ENCODE results near the gene PARVG.

PARVG gene

GRCh38 chr22:44224166-44224565 lies 43.4 kb downstream of the PARVG start:
- Histone ChIP-seq H3K4me1 (ENCODE audit: control insufficient read depth, insufficient read depth, low read length) (no peaks in the 10 kb centered on the region), H3K4me3 (ENCODE audit: low read depth, low read length) (no peak overlapping the region), H3K36me3 (ENCODE audit: control insufficient read depth in 2 of 2, insufficient read depth in 1 of 2, low read length in 2 of 2) (no peaks in the 10 kb centered on the region), H3K27ac (ENCODE audit: extremely low read depth, low read depth, low read length) (no peak overlapping the region), H3K9me3 (ENCODE audit: control insufficient read depth, insufficient read depth, low read depth, low read length) (no peaks in the 10 kb centered on the region)
- ChIA-PET CTCF (no interaction called here), POLR2A (no interaction called here)
- TF ChIP-seq ZNF324 (tag by site-specific recombination; IDR thresholded peaks at IDR 0.05): no peak
- no peak for TF ChIP-seq YY2 (tag by site-specific recombination; IDR thresholded peaks at IDR 0.05)

GRCh38 chr22:44225091-44225689 lies 44.5 kb downstream of the PARVG start:
- CTCF ChIA-PET: no interaction called here
- H3K4me1 ChIP-seq (ENCODE audit: control insufficient read depth, insufficient read depth, low read length): no peaks in the 10 kb centered on the region

GRCh38 chr22:44225812-44226211 lies 45.1 kb downstream of the PARVG start:
- Histone ChIP-seq H3K27ac (ENCODE audit: extremely low read depth, low read depth, low read length) (no peak overlapping the region), H3K9me3 (ENCODE audit: control insufficient read depth, insufficient read depth, low read depth, low read length) (no peaks in the 10 kb centered on the region), H3K4me1 (ENCODE audit: control insufficient read depth, insufficient read depth, low read length) (no peaks in the 10 kb centered on the region), H3K36me3 (ENCODE audit: control insufficient read depth in 2 of 2, insufficient read depth in 1 of 2, low read length in 2 of 2) (no peaks in the 10 kb centered on the region), H3K4me3 (ENCODE audit: low read depth, low read length) (no peak overlapping the region)
- ChIA-PET CTCF (no interaction called here), POLR2A (no interaction called here)
- TF ChIP-seq ZNF266 (tag by site-specific recombination; IDR thresholded peaks at IDR 0.05; ENCODE audit: low read depth): no peak
- TF ChIP-seq ZNF433 (tag by site-specific recombination; IDR thresholded peaks at IDR 0.05; ENCODE audit: low read depth): no peak
- TF ChIP-seq PRDM4 (tag by site-specific recombination; IDR thresholded peaks at IDR 0.05): no peak
- TF ChIP-seq RBAK (tag by site-specific recombination; IDR thresholded peaks at IDR 0.05): no peak
- TF ChIP-seq ZBTB48 (tag by site-specific recombination; IDR thresholded peaks at IDR 0.05): no peak
- no peak for TF ChIP-seq ZNF544 (tag by site-specific recombination; IDR thresholded peaks at IDR 0.05)
- no peak for TF ChIP-seq SP7 (tag by site-specific recombination; IDR thresholded peaks at IDR 0.05)
- no peak for TF ChIP-seq PBX3 (CRISPR knock-in tag; IDR thresholded peaks at IDR 0.05)

More at GRCh38 chr22:44225091-44225689, 44.5 kb downstream of the PARVG start:
- H3K9me3 ChIP-seq (ENCODE audit: control insufficient read depth, insufficient read depth, low read depth, low read length): no peaks in the 10 kb centered on the region
- no peak overlapping the region for H3K27ac ChIP-seq (ENCODE audit: extremely low read depth, low read depth, low read length)
- no peak for TF ChIP-seq ZNF488 (tag by site-specific recombination; IDR thresholded peaks at IDR 0.05)
- TF ChIP-seq KLF9 (tag by site-specific recombination; IDR thresholded peaks at IDR 0.05; ENCODE audit: low read depth): no peak
- no peak for TF ChIP-seq ZNF76 (tag by site-specific recombination; IDR thresholded peaks at IDR 0.05; ENCODE audit: borderline replicate concordance, low read depth)
- no peak for TF ChIP-seq ZNF645 (tag by site-specific recombination; IDR thresholded peaks at IDR 0.05)
- no peak for TF ChIP-seq YY1 (tag by site-specific recombination; IDR thresholded peaks at IDR 0.05)
- TF ChIP-seq ZXDB (tag by site-specific recombination; IDR thresholded peaks at IDR 0.05): no peak
- no peak for TF ChIP-seq REST (tag by site-specific recombination; IDR thresholded peaks at IDR 0.05)
- no peak for TF ChIP-seq EGR2 (tag by site-specific recombination; IDR thresholded peaks at IDR 0.05; ENCODE audit: low read depth)
- TF ChIP-seq OSR2 (tag by site-specific recombination; IDR thresholded peaks at IDR 0.05): no peak
- H3K4me3 ChIP-seq (ENCODE audit: low read depth, low read length): no peak overlapping the region
- POLR2A ChIA-PET: no interaction called here
- H3K36me3 ChIP-seq (ENCODE audit: control insufficient read depth in 2 of 2, insufficient read depth in 1 of 2, low read length in 2 of 2): no peaks in the 10 kb centered on the region
